ENCODE measurements around the gene SKOR1. TPM values are rescaled to one million over a fixed set of nuclear protein-coding genes. Genes with fewer than 3 reads are reported as not detected.

Gene SKOR1
- total RNA-seq, 1 donor from 2014 or later: not detected

DNA sequence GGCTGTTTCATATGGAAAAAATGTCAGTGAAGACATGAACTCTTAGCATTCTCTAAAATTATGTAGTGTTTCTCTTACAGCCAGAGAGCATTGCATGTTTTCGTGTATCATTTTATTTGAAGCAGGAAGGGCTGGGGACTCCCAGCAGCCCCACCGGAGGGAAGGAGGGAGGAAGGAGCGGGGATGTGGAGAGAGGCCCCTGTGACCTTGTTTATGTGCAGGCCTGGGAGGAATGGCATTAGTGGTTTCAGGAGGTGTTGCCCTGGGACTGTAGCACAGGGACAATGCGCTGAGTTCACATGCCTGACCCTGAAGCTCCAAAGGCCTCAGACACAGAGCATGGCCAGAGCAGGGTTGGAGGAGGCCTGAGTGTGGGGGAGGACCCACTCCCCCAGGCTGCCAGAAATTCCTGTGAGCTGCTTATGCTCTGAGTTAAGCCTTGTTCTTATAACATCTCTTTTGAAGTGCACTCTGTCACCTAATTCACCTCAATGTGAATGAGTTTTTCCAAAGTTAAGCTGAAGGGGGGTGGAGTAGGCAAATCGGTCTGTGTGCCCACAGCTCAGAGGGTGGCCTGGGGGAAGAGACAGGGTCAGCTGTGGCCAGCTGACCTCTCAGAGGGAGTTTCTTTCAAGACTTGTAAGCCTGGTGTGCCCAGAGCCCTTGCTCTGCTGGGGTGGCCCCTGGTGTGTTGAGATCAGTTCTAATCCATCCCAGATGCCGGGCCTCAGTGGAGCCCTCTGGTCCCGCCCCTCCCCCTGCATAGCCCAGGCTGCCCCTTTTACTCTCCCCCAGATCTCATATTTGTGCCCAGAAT is 18.5 kb downstream of the SKOR1 start:
- no peak overlapping the region for H3K4me3 ChIP-seq (ENCODE audit: low read depth, low read length)
- no peak for DNase-seq (ENCODE audit: low read depth)
- TF ChIP-seq, protein P1, sequence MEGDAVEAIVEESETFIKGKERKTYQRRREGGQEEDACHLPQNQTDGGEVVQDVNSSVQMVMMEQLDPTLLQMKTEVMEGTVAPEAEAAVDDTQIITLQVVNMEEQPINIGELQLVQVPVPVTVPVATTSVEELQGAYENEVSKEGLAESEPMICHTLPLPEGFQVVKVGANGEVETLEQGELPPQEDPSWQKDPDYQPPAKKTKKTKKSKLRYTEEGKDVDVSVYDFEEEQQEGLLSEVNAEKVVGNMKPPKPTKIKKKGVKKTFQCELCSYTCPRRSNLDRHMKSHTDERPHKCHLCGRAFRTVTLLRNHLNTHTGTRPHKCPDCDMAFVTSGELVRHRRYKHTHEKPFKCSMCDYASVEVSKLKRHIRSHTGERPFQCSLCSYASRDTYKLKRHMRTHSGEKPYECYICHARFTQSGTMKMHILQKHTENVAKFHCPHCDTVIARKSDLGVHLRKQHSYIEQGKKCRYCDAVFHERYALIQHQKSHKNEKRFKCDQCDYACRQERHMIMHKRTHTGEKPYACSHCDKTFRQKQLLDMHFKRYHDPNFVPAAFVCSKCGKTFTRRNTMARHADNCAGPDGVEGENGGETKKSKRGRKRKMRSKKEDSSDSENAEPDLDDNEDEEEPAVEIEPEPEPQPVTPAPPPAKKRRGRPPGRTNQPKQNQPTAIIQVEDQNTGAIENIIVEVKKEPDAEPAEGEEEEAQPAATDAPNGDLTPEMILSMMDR (IDR thresholded peaks at IDR 0.05; ENCODE audit: insufficient read depth, low read length, poor library complexity, severe bottlenecking): no peak

DNA sequence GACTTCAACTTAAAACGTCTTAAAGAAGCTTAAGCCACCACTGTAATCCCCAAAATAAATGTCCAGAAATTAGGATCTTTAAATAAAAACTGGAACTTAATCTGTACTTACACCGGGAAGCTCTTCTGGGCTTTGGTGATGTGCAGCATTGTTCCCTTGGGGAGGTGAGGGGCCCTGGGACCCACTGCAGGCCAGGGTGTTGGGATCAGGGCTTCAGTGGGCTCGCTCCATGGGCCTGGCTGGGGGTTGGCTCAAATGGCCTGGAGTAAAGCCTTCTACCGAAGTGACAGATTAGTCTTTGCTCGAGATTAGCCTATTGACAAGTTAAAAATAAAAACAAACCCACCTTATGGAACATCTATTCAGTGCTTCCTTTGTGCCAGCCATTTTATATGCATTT is 20.7 kb downstream of the SKOR1 start:
- H3K36me3 ChIP-seq (ENCODE audit: control insufficient read depth, insufficient read depth, low read length): no peaks in the 10 kb centered on the region
- H3K27me3 ChIP-seq (ENCODE audit: control insufficient read depth, insufficient read depth, low read length): no peaks in the 10 kb centered on the region
- H3K4me3 ChIP-seq (ENCODE audit: low read depth, low read length): no peak overlapping the region
- TF ChIP-seq, protein P1 (IDR thresholded peaks at IDR 0.05; ENCODE audit: insufficient read depth, low read length, poor library complexity, severe bottlenecking): no peak
- DNase-seq (ENCODE audit: low read depth): no peak

More for the DNA sequence above, 18.5 kb downstream of the SKOR1 start:
- H3K27me3 ChIP-seq (ENCODE audit: control insufficient read depth, insufficient read depth, low read length): no peaks in the 10 kb centered on the region
- H3K36me3 ChIP-seq (ENCODE audit: control insufficient read depth, insufficient read depth, low read length): no peaks in the 10 kb centered on the region

DNA sequence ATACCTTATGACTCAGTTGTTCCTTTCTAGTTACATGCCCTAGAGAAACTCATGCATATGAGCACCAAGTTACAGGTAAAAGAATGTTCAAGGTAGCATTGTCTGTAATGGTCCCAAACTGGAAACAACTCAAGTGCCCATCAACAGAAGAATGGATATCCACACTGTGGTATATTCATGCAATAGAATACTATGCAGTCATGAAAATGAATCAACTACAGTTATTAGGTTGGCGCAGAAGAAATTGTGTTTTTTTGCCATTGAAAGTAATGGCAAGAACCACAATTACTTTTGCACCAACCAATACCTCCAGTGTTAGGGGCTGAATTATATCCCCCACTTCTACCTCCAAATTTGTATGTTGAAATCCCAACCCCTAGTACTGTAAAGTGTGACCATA is 24.2 kb downstream of the SKOR1 start:
- TF ChIP-seq, protein P1 (IDR thresholded peaks at IDR 0.05; ENCODE audit: insufficient read depth, low read length, poor library complexity, severe bottlenecking): no peak
- H3K27me3 ChIP-seq (ENCODE audit: control insufficient read depth, insufficient read depth, low read length): no peaks in the 10 kb centered on the region
- no peak for DNase-seq (ENCODE audit: low read depth)
- no peak overlapping the region for H3K4me3 ChIP-seq (ENCODE audit: low read depth, low read length)
- no peaks in the 10 kb centered on the region for H3K36me3 ChIP-seq (ENCODE audit: control insufficient read depth, insufficient read depth, low read length)

DNA sequence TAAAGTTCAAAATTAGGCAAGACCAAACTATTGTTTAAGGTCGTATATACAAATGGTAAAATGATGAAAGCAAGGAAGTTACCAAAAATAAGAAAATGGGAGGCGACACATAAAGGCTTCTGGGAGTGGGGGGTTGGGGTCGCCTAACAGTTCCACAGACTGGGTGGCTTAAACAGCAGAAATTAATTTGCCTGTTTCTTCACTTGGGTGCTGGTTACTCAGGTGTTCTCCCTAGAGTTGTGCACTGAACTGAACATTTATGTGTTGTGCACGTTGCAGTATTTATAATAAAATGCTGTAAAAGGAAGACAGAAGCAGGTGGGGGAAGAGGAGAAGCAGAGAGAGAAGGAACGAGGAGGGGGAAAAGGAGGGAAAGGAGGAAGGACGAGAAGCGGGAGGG is 25.0 kb downstream of the SKOR1 start:
- TF ChIP-seq, protein P1 (IDR thresholded peaks at IDR 0.05; ENCODE audit: insufficient read depth, low read length, poor library complexity, severe bottlenecking): no peak
- H3K27me3 ChIP-seq (ENCODE audit: control insufficient read depth, insufficient read depth, low read length): no peaks in the 10 kb centered on the region
- no peak for DNase-seq (ENCODE audit: low read depth)
- no peaks in the 10 kb centered on the region for H3K36me3 ChIP-seq (ENCODE audit: control insufficient read depth, insufficient read depth, low read length)
- H3K4me3 ChIP-seq (ENCODE audit: low read depth, low read length): no peak overlapping the region

DNA sequence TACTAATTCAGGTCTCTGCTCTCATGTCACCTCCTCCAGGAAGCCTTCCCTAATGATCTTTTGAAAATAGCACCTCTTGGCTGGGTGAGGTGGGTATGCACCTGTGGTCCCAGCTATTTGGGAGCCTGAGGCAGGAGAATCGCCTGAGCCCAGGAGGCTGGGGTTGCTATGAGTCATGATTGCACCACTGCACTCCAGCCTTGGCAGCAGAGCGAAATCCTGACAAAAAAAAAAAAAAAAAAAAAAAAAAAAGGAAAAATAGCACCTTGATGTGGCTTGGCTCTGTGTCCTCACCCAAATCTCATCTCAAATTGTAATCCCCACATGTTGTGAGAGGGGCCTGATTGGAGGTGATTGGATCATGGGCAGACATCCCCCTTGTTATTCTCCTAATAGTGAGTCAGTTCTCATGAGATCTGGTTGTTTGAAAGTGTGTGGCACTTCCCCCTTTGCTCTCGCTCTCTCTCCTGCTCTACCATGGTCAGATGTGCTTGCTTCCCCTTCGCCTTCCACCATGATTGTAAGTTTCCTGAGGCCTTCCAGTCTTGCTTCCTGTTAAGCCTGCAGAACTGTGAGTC is 25.8 kb downstream of the SKOR1 start:
- no peak for DNase-seq (ENCODE audit: low read depth)
- H3K36me3 ChIP-seq (ENCODE audit: control insufficient read depth, insufficient read depth, low read length): no peaks in the 10 kb centered on the region
- TF ChIP-seq, protein P1 (IDR thresholded peaks at IDR 0.05; ENCODE audit: insufficient read depth, low read length, poor library complexity, severe bottlenecking): no peak
- H3K4me3 ChIP-seq (ENCODE audit: low read depth, low read length): no peak overlapping the region
- no peaks in the 10 kb centered on the region for H3K27me3 ChIP-seq (ENCODE audit: control insufficient read depth, insufficient read depth, low read length)
